Neural cell (in vitro differentiated cells): Measurements from ENCODE around the gene NME4.

Experiments used
- EP300 ChIP-seq: fragments of 450-650 bp; conservative IDR thresholded peaks from 2 replicates; pipeline ENCODE4 v1.6.1; 2014; ENCODE audit warnings: antibody characterized with exemption, mild to moderate bottlenecking, moderate library complexity; ENCODE audit not compliant: poor library complexity, severe bottlenecking
- EZH2 ChIP-seq: fragments of 200-600, 300-800 bp; shearing (Covaris generic), sonication (generic); IDR thresholded peaks from 2 replicates; pipeline ENCODE4 v1.6.1; 2014; ENCODE audit warnings: antibody characterized with exemption, low read length, borderline replicate concordance, mild to moderate bottlenecking; ENCODE audit not compliant: insufficient read depth, poor library complexity, severe bottlenecking
- POLR2AphosphoS5 ChIP-seq: IDR thresholded peaks from 2 replicates; pipeline ENCODE4 v1.6.1; 2012
- RAD21 ChIP-seq: fragments of 450-650 bp; conservative IDR thresholded peaks from 2 replicates; pipeline ENCODE4 v1.6.1; 2014; ENCODE audit warnings: antibody characterized with exemption, mild to moderate bottlenecking, moderate library complexity
- SMC3 ChIP-seq: fragments of 450-650 bp; conservative IDR thresholded peaks from 2 replicates; pipeline ENCODE4 v1.6.1; 2014; ENCODE audit warnings: antibody characterized with exemption, mild to moderate bottlenecking, moderate library complexity; ENCODE audit not compliant: poor library complexity
- TF ChIP-seq, protein P1 (sequence below): fragments of 450-650 bp; IDR thresholded peaks from 2 replicates; pipeline ENCODE4 v1.5.1; 2014; ENCODE audit warnings: antibody characterized with exemption, mild to moderate bottlenecking, moderate library complexity; ENCODE audit not compliant: poor library complexity, severe bottlenecking
- TF ChIP-seq, protein P2 (sequence below): IDR thresholded peaks from 2 replicates; pipeline ENCODE4 v1.6.1; 2012; ENCODE audit warnings: borderline replicate concordance

DNA sequence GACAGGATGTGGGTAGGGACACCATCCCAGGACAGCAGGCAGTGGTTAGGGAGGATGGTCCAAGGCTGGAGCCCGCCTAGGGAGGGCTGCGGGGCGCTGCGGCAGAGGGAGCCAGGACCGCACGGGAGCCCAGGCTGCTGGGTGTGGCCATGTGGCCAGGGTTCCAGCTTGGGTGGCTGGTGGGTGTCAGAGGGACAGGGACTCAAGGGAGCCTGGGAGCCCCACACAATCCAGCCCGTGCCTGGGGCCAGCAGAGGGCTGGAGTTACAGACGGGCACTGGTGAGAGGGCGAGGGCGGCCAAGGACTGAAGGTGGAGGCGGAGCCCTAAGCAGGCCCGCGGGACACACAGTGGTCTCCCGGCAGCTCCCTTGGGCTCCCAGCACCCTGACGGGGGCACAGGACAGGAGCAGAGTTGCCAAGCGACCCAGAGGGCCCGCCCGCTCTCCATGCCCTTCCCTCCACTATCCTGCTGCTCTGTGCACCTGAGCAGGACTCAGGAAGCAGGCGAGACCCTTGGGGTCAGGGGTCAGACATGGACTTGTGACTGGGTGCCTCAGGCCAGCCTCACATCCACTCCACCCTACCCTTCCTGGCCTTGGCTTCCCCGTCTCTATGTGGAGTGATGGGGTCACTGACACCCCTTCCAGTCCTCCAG, 33.8 kb upstream of the NME4 start:
- TF ChIP-seq, protein P1, sequence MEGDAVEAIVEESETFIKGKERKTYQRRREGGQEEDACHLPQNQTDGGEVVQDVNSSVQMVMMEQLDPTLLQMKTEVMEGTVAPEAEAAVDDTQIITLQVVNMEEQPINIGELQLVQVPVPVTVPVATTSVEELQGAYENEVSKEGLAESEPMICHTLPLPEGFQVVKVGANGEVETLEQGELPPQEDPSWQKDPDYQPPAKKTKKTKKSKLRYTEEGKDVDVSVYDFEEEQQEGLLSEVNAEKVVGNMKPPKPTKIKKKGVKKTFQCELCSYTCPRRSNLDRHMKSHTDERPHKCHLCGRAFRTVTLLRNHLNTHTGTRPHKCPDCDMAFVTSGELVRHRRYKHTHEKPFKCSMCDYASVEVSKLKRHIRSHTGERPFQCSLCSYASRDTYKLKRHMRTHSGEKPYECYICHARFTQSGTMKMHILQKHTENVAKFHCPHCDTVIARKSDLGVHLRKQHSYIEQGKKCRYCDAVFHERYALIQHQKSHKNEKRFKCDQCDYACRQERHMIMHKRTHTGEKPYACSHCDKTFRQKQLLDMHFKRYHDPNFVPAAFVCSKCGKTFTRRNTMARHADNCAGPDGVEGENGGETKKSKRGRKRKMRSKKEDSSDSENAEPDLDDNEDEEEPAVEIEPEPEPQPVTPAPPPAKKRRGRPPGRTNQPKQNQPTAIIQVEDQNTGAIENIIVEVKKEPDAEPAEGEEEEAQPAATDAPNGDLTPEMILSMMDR: no peak
- no peak for TF ChIP-seq SMC3
- no peak for TF ChIP-seq EZH2
- TF ChIP-seq, protein P2, sequence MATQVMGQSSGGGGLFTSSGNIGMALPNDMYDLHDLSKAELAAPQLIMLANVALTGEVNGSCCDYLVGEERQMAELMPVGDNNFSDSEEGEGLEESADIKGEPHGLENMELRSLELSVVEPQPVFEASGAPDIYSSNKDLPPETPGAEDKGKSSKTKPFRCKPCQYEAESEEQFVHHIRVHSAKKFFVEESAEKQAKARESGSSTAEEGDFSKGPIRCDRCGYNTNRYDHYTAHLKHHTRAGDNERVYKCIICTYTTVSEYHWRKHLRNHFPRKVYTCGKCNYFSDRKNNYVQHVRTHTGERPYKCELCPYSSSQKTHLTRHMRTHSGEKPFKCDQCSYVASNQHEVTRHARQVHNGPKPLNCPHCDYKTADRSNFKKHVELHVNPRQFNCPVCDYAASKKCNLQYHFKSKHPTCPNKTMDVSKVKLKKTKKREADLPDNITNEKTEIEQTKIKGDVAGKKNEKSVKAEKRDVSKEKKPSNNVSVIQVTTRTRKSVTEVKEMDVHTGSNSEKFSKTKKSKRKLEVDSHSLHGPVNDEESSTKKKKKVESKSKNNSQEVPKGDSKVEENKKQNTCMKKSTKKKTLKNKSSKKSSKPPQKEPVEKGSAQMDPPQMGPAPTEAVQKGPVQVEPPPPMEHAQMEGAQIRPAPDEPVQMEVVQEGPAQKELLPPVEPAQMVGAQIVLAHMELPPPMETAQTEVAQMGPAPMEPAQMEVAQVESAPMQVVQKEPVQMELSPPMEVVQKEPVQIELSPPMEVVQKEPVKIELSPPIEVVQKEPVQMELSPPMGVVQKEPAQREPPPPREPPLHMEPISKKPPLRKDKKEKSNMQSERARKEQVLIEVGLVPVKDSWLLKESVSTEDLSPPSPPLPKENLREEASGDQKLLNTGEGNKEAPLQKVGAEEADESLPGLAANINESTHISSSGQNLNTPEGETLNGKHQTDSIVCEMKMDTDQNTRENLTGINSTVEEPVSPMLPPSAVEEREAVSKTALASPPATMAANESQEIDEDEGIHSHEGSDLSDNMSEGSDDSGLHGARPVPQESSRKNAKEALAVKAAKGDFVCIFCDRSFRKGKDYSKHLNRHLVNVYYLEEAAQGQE: no peak
- no peak for TF ChIP-seq RAD21
- TF ChIP-seq POLR2AphosphoS5: no peak
- no peak for TF ChIP-seq EP300
